GM21737 (cell line): ENCODE results near the gene NFATC4.
"Not testable (repeated sequence)": the region's sequence is repeated elsewhere in the genome, so short reads cannot be mapped to it uniquely, and the experiment has no call there.

Experiments
- ATAC-seq: cut with Tn5 transposase; IDR thresholded peaks from one replicate; pipeline ENCODE4 v1.9.1; 2021; ENCODE audit warnings: mild to moderate bottlenecking, moderate library complexity; ENCODE audit not compliant: unreplicated experiment

Gene NFATC4

GRCh38 chr14:24338843-24339242 is 29.1 kb upstream of the NFATC4 start:
- no peak for ATAC-seq

DNA sequence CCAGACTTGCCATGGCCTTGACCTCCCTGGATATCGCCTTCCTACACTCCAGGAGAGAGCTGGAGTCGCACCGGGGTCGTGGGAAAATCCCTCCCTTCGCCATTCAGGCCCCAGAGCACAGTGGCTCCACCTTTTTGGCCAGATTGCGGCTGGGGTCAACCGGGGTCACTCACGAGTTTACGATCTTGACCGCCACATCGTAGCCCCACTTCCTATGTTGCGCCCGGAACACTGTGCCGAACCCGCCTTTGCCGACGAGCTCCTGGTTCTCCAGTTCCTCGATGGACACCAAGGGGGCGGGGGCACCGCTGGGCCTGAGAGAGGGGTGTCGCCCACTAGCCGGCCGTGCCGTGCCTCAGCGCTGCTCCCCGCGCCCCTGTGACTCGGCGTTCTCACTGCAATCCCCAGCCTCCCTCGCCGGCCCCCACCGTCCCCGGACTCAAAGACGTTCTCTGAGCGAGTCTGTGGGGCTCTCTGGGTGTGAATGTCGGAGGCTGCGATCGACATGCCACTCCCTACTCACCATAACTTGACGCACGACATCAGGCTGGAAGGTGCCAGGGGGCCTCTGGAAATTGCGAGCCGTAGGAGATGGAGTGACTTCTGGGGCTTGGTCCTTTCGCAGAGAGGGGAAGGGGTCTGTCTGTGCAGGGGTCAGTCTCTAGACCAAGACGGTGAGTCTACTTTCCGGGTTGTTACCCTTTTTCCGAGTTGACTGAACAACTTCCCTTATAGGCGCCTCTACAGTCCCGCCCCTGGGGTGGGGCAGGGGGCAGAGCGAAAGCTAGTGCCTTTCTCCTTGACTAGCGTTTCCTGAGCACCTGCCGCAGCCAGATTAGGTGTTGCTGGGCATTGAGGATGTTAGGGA is 28.5 kb upstream of the NFATC4 start, which contains the start of gene RIPK3:
TSS of gene RIPK3 (minus strand) at position 708 of the 868 bp plus-strand sequence. CDS start at position 543, 165 bp downstream.
- ATAC-seq: peak; percentile 73

DNA sequence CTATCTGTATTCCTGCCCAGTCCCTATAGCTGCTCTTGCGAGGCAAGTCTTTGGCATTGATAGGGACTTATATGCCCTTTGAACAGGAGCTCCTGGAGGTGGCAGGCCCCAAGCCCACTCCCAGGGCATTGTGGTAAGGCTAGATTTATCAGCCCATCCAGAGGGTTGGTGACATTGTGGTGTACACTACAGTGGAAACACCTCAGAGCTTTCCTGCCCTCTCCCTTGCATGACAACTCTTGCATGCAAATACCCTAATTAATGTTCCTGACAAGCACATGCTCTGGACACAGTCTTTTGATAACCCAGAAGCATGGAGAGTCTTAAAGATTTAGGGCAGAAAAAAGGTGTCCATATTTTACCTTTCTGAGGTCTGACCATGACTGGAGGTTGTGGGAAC is 27.4 kb upstream of the NFATC4 start:
- no peak for ATAC-seq

DNA sequence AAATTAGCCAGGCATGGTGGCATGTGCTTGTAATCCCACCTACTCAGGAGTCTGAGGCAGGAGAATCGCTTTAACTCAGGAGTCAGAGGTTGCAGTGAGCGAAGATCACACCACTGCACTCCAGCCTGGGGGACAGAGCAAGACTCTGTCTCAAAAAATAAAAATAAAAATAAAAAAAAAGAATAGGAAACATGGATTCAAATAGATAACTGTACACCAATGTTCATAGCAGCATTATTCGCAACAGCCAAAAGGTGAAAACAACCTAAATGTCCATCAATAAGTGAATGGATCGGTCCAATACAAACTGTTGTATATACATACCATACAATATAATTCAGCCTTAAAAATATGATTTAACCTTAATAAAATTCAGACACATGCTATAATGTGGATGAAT is 25.1 kb upstream of the NFATC4 start:
- ATAC-seq: no peak

DNA sequence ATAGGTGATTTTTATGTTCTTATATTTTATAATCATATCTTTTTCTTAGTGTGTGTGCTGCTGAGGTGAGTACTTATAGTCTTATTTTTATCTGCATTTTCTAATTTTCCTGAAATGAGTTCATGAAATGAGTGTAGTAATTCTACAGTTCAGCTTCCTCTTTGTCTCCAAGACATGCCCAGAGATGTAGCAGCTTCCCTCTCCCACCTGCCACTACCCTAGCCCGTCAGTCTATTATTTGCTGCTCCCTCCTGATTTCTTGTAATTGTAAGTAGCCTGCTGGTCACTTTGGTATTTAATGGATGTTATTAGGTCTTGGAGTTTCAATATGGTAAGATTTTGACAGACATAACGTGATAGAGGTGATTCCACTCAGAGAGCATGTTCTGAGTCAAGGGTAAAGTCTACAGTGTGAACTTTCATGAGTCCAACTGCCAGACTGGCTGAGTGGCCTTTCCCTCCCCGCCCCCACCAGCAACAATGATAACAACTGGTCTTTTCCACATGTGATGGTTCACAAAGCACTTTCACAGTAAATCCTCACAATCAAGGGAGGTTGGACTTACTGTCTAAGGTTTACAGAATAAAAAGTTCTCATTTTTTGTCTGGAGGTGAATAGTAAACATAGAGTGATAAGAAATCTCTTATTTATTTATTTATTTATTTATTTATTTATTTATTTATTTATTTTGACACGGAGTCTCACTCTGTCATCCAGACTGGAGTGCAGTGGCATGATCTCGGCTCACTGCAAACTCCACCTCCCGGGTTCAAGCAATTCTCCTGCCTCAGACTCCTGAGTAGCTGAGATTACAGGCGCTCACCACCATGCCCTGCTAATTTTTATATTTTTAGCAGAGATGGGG is 24.0 kb upstream of the NFATC4 start:
- ATAC-seq: no peak

GRCh38 chr14:24347134-24347533 is 20.9 kb upstream of the NFATC4 start:
- no peak for ATAC-seq

- ATAC-seq: no peak
Measured at GRCh38 chr14:24348186-24348585, 19.8 kb upstream of the NFATC4 start.

GRCh38 chr14:24349742-24350141 is 18.2 kb upstream of the NFATC4 start:
- no peak for ATAC-seq

DNA sequence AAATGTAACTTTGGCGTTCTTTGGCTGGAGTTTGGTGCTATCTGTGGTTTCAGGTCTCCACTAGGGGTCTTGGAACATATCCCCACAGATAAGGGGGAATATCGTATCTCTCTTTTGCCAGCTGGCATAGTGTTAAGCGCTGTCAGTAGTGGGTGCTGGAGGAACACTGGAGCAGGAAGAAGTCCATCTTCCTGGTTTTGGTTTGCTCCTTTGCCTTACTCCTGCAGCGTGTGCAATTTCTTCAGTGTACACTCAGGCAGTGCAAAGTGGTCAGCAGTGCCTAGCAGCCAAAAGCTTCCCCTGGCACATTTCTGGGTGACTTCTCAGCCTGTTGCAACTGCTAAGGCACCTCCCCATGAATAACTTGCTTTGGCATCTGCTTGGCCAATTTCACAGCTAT is 16.5 kb upstream of the NFATC4 start:
- no peak for ATAC-seq

DNA sequence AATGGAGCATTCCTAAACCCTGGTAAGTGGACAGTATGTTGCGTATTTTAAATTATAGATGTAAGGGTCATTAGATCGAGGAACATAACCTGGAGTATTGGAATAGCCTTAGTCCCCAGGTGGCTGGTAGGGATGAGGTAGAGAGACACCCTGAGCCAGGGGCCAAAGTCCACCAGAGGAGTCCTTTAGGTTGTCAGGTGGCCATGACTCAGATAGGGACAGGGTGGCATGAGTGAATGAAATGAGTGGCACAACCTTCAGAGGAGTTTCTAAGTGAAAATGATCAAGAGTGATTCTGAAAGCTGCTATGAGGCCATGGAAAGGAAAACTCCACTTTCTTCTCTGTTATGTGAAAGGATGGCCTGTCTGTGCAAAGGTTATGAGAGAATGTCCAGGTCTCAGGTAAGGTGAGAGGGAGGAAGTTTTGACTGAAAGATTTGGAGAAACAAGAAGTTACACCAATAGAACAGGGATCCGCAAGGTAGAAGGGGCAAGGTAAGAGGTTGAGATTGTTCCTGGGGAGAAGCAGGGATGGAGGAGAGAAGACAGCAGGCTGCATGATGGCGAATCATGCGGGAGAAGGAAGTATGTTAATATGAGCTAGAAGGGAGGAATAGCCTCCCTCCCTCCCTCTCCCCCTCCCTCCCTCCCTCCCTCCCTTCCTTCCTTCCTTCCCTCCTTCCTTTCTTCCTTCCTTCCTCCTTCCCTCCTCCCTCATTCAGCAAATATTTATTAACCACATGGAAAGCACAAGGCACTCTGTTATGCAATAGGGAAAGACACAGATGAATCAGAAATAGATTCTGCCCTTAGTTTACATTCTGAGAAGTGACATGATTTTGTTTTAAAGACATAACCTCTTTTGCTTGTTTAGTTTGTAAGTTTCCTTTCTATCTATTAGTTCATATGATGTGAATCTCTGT is 14.2 kb upstream of the NFATC4 start:
- no peak for ATAC-seq

- ATAC-seq: not testable (repeated sequence)
Measured at GRCh38 chr14:24354482-24354825, 13.5 kb upstream of the NFATC4 start.

GRCh38 chr14:24355009-24355408 is 13.0 kb upstream of the NFATC4 start:
- ATAC-seq: no peak

DNA sequence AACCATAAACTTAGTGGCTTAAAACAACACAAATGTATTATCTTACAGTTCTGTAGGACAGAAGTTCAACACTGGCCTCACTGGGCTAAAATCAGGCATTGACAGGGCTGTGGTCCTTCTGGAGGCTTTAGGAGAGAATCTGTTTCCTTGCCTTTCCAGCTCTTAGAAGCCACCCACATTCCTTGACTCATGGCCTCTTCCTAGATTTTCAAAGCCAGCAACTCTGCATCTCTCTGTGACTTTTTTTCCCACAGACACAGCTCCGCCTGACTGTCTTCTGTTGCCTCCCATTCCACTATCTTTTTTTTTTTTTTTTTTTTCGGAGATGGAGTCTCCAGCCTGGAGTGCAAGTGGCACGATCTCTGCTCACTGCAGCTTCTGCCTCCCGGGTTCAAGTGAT is 11.8 kb upstream of the NFATC4 start:
- ATAC-seq: no peak

- no peak for ATAC-seq
Measured at GRCh38 chr14:24360281-24360680, 7.7 kb upstream of the NFATC4 start.

DNA sequence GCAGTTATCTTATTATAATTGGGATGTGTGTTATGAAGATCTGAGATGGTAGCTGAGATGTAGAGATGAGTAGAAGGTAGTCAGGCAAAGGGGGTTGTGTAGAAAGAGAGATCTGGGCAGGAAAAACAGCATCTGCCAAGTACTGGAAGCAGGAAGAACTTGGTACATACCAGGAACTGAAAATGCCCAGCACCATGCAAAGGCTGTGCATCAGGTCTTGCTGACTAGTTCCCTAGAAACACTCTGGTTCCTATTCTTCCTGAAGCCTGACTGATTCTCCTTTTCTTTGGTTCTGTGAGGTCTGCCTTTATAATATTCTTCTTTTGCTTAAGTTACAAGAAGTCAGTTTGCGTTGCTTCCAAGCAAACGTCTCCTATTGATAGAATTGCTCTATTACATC is 6.7 kb upstream of the NFATC4 start:
- ATAC-seq: no peak

DNA sequence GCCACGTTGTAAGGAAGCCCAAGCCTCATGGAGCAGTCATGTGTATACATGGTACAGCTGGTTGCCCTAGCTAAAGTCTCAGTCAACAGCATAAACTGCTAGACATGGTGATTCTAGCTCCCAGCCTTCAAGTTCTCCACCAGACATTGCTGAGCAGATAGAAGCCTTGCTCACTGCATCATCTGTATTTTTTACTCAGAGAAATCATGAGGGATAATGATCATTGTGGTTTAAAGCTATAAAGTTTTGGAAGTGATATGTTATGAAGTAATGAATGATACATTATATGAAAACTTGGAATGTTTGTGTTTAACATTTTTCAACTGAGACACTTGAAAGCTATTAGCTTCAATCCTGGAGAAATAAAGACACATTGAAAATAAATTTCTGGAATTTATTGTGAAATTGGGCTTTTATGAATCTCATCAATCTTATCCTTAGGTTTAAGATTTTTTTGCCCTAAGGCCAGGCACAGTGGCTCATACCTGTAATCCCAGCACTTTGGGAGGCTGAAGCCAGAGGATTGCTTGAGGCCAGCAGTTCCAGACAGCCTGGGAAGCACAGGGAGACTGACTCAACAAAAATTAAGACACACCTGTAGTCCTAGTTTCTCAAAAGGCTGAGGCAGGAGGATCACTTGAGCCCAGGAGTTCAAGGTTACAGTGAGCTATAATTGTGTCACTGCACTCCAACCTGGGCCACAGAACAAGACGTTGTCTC is 5.6 kb upstream of the NFATC4 start:
- no peak for ATAC-seq

- no peak for ATAC-seq
Measured at GRCh38 chr14:24363401-24363800, 4.6 kb upstream of the NFATC4 start.

GRCh38 chr14:24364841-24365240 is 3.1 kb upstream of the NFATC4 start:
- ATAC-seq: no peak

DNA sequence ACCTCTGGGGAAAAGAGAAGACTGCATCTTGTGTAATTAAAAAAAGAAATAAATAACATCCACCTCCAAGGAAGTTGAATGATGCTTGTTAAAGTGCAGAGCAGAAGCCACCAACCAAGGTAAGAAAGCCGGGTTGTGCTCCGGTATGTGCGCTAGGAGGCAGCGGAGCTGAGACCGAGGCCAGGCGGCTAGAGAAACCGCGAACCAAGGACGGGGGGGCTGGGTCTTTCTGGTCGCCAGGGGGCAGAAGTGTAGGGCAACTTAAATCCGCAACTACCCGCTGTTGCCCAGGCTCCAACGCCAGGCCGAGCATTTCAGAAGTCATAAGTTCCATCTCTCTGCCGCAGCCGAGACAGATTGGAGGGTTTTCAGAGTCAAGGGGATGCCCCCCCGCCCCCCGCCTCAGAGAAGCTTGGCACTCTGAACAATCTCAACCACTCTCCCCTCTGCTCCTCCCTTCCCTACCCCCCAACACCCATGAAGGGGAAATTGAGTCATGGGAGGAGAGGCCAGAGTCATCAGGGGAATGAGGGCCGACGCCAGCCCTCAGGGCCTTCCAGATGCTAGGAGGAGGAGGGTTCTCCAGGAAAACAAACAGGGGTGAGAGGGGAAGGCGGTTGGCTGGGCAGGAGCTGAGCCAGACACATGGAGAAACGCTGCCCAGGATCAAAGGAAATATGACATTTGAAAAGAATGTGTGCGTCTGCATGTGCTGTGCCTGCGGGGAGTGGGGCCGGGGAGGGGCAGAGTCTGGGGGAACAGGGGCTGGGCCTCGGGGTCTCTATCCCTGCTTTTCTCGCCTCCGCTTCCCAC is 2.2 kb upstream of the NFATC4 start:
- no peak for ATAC-seq

GRCh38 chr14:24366413-24366720 is 1.6 kb upstream of the NFATC4 start:
- ATAC-seq: no peak
